Glutamatergic neuron (in vitro differentiated cells): ENCODE data around the gene PAM16. TPM values are rescaled to one million over a fixed set of nuclear protein-coding genes. Genes with fewer than 3 reads are reported as not detected.
"Not testable (repeated sequence)": the region's sequence is repeated elsewhere in the genome, so short reads cannot be mapped to it uniquely, and the experiment has no call there.

Experiments
- DNase-seq: peaks from one replicate; pipeline ENCODE4 v3.0.0; 2022
- H3K27ac Mint-ChIP-seq: one replicate; pipeline ENCODE4 v1.8.0; 2020; ENCODE audit warnings: mild to moderate bottlenecking, mixed read lengths, inconsistent platforms; ENCODE audit not compliant: unreplicated experiment
- H3K27me3 Mint-ChIP-seq: one replicate; pipeline ENCODE4 v1.8.0; 2020; ENCODE audit warnings: mild to moderate bottlenecking, moderate library complexity, mixed read lengths, inconsistent platforms; ENCODE audit not compliant: unreplicated experiment
- H3K36me3 Mint-ChIP-seq: one replicate; pipeline ENCODE4 v1.8.0; 2020; ENCODE audit warnings: mild to moderate bottlenecking, mixed read lengths, inconsistent platforms; ENCODE audit not compliant: unreplicated experiment
- H3K4me1 Mint-ChIP-seq: one replicate; pipeline ENCODE4 v1.8.0; 2020; ENCODE audit warnings: mild to moderate bottlenecking, low read depth, mixed read lengths, inconsistent platforms; ENCODE audit not compliant: unreplicated experiment
- H3K4me3 Mint-ChIP-seq: one replicate; pipeline ENCODE4 v1.8.0; 2020; ENCODE audit warnings: mild to moderate bottlenecking, mixed read lengths, inconsistent platforms; ENCODE audit not compliant: unreplicated experiment
- H3K9me3 Mint-ChIP-seq: one replicate; pipeline ENCODE4 v1.8.0; 2020; ENCODE audit warnings: mild to moderate bottlenecking, moderate library complexity, mixed read lengths, inconsistent platforms; ENCODE audit not compliant: unreplicated experiment
- total RNA-seq: library from RNA; stranded (reverse); fragmentation: NEBNext Ultra II Directional; extraction: Animal tissue kit (Norgen Biotek cat#: 25700); gene quantifications from one replicate; pipeline ENCODE4 v1.2.1, GENCODE V29; 2021; ENCODE audit not compliant: unreplicated experiment
- TF ChIP-seq, protein P1 (sequence below): fragments of 200-600 bp; sonication (generic); IDR thresholded peaks from one replicate; pipeline ENCODE4 v1.5.0; 2021; ENCODE audit not compliant: partially characterized antibody, unreplicated experiment

PAM16 gene
- total RNA-seq, 1 donor from 2014 or later = 33.1 TPM

DNA sequence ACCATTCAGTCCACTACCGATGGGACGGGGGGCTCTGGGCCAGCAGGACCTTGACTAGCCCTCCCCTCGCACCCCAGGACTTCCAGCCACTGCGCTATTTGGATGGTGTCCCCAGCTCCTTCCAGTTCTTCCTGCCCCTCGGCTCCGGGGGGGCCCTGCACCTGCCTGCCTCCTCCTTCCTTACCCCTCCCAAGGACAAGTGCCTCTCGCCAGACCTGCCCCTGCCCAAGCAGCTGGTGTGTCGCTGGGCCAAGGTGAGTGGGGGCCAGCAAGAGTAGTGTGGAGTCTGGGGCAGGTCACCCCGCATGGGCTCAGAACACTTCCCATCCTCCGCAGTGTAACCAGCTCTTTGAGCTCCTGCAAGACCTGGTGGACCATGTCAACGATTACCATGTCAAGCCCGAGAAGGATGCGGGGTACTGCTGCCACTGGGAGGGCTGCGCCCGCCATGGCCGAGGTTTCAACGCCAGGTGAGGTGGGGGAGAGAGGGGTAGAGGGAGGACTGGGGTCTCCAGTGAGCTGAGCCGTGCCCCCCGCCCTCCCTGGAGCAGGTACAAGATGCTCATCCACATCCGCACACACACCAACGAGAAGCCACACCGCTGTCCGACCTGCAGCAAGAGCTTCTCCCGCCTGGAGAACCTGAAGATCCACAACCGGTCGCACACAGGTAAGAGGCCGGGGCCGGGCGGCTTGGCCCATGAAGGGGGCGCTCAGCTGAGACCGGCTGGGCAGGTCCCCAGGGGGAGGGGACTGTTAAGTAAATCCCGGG lies 16.2 kb downstream of the PAM16 start:
- no peak for DNase-seq
- Mint-ChIP-seq H3K4me3 (no peak overlapping the region), H3K4me1 (peaks cover 2% of the 10 kb centered on the region), H3K36me3 (no peaks in the 10 kb centered on the region), H3K9me3 (peaks cover 1% of the 10 kb centered on the region), H3K27ac (no peak overlapping the region), H3K27me3 (peaks cover 3% of the 10 kb centered on the region)
- TF ChIP-seq, protein P1, sequence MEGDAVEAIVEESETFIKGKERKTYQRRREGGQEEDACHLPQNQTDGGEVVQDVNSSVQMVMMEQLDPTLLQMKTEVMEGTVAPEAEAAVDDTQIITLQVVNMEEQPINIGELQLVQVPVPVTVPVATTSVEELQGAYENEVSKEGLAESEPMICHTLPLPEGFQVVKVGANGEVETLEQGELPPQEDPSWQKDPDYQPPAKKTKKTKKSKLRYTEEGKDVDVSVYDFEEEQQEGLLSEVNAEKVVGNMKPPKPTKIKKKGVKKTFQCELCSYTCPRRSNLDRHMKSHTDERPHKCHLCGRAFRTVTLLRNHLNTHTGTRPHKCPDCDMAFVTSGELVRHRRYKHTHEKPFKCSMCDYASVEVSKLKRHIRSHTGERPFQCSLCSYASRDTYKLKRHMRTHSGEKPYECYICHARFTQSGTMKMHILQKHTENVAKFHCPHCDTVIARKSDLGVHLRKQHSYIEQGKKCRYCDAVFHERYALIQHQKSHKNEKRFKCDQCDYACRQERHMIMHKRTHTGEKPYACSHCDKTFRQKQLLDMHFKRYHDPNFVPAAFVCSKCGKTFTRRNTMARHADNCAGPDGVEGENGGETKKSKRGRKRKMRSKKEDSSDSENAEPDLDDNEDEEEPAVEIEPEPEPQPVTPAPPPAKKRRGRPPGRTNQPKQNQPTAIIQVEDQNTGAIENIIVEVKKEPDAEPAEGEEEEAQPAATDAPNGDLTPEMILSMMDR = no peak

DNA sequence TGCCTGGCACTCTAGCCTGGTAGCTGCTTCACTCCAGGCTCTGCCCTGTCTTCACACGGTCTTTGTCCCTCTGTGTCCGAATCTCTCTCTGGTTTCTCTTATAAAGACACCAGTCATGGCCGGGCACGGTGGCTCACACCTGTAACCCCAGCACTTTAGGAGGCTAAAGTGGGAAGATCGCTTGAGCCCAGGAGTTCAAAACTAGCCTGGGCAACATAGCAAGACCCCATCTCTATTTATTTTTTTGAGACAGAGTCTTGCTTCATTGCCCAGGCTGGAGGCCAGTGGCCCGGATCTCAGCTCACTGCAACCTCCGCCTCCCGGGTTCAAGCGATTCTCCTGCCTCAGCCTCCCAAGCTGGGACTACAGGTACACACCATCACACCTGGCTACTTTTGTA lies 17.4 kb downstream of the PAM16 start:
- not testable (repeated sequence) for H3K4me3 Mint-ChIP-seq, DNase-seq, H3K36me3 Mint-ChIP-seq, H3K4me1 Mint-ChIP-seq, H3K9me3 Mint-ChIP-seq, H3K27me3 Mint-ChIP-seq
- peak overlapping the region; percentile 43 for H3K27ac Mint-ChIP-seq

DNA sequence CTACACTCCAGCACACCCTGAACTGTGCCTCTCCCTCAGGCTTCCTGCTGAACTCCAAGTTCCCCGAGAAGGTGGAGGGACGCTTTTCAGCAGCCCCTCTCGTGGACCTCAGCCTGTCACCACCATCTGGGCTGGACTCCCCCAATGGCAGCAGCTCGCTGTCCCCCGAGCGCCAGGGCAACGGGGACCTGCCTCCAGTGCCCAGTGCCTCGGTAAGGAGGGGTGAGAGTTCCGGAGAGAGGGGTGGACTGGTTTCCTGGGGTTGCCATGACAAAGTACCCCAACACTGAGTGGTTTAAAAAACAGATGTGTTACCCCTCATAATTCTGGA lies 17.8 kb downstream of the PAM16 start:
- no peak overlapping the region for H3K27ac Mint-ChIP-seq
- H3K4me3 Mint-ChIP-seq = no peak overlapping the region
- no peak for DNase-seq
- H3K9me3 Mint-ChIP-seq = no peaks in the 10 kb centered on the region
- H3K36me3 Mint-ChIP-seq = no peaks in the 10 kb centered on the region
- peaks cover 4% of the 10 kb centered on the region for H3K27me3 Mint-ChIP-seq
- peaks cover 6% of the 10 kb centered on the region for H3K4me1 Mint-ChIP-seq
- TF ChIP-seq, protein P1 = no peak

GRCh38 chr16:4332623-4333307 lies 18.4 kb downstream of the PAM16 start:
- no peaks in the 10 kb centered on the region for H3K9me3 Mint-ChIP-seq
- no peak overlapping the region for H3K4me3 Mint-ChIP-seq
- DNase-seq = no peak
- H3K4me1 Mint-ChIP-seq = peaks cover 6% of the 10 kb centered on the region
- no peak overlapping the region for H3K27ac Mint-ChIP-seq
- peaks cover 4% of the 10 kb centered on the region for H3K27me3 Mint-ChIP-seq
- TF ChIP-seq, protein P1 = no peak
- H3K36me3 Mint-ChIP-seq = no peaks in the 10 kb centered on the region

- TF ChIP-seq, protein P1 = no peak
- Mint-ChIP-seq H3K4me3 (no peak overlapping the region), H3K27ac (no peak overlapping the region), H3K36me3 (no peaks in the 10 kb centered on the region), H3K27me3 (peaks cover 4% of the 10 kb centered on the region), H3K4me1 (peaks cover 6% of the 10 kb centered on the region), H3K9me3 (no peaks in the 10 kb centered on the region)
- DNase-seq = no peak
Measured at GRCh38 chr16:4332083-4332482, 19.0 kb downstream of the PAM16 start.
